B cell (primary cell): Measurements from ENCODE around the gene TMEM9.

Source experiments
- EZH2 ChIP-seq: IDR thresholded peaks from 2 replicates; pipeline ENCODE4 v1.6.1; 2012; ENCODE audit warnings: borderline replicate concordance, low read depth, mild to moderate bottlenecking, moderate library complexity, low read length; ENCODE audit not compliant: insufficient read depth, poor library complexity, severe bottlenecking
- TF ChIP-seq, protein P1 (sequence below): fragments of 200-600 bp; IDR thresholded peaks from one replicate; pipeline ENCODE4 v1.8.0; 2022; ENCODE audit warnings: antibody characterized with exemption, mild to moderate bottlenecking

DNA sequence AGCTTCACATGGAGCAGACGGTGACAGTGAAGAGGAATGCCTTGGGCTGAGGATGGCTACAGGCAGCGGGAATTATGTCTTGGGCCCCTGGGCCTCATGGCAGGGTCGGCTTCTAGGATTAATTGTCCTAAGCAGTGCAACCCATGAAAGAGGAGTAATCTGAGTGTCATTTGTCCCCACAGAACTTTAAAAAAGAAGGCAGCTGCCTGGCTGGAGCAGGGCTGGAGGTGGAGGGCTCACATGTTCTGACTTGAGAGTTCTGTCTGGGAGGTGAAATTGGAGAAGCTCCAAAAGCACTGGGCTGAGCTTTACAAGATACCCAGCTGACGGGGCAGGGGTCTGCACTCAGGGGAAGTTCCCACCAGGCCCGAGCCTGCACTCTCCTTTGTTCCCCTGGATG, 64.7 kb downstream of the TMEM9 start:
- TF ChIP-seq, protein P1, sequence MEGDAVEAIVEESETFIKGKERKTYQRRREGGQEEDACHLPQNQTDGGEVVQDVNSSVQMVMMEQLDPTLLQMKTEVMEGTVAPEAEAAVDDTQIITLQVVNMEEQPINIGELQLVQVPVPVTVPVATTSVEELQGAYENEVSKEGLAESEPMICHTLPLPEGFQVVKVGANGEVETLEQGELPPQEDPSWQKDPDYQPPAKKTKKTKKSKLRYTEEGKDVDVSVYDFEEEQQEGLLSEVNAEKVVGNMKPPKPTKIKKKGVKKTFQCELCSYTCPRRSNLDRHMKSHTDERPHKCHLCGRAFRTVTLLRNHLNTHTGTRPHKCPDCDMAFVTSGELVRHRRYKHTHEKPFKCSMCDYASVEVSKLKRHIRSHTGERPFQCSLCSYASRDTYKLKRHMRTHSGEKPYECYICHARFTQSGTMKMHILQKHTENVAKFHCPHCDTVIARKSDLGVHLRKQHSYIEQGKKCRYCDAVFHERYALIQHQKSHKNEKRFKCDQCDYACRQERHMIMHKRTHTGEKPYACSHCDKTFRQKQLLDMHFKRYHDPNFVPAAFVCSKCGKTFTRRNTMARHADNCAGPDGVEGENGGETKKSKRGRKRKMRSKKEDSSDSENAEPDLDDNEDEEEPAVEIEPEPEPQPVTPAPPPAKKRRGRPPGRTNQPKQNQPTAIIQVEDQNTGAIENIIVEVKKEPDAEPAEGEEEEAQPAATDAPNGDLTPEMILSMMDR: no peak
- no peak for TF ChIP-seq EZH2
